Activated CD8-positive, alpha-beta memory T cell treated with anti-CD3 and anti-CD28 coated beads, Interleukin-2, amount 50 U/mL, for 4 hours (primary cell): ENCODE measurements around the gene OR2B6.
"Not testable (repeated sequence)": the region's sequence is repeated elsewhere in the genome, so short reads cannot be mapped to it uniquely, and the experiment has no call there.

Source experiments
- DNase-seq: peaks from one replicate; pipeline ENCODE4 v3.0.0-alpha.2; 2020

OR2B6 gene

DNA sequence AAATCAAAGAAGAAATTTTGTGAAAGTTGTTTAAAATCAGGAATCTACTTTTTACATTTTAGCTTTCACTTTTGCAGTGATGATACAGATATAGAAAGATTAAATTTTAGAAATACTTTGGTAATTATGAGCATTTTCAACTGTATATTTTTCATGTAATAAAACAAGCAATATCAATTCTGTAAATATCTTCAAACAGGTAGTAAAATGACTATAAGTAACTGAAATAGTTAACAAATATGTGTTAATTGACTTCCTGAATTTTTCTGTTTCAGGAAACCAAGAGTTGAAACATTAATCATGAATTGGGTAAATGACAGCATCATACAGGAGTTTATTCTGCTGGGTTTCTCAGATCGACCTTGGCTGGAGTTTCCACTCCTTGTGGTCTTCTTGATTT is at the start of gene OR2B6:
Gene OR2B6 (plus strand): TSS at position 301 of the 400 bp plus-strand sequence. CDS start 0 bp downstream, at position 301.
- no peak for DNase-seq

DNA sequence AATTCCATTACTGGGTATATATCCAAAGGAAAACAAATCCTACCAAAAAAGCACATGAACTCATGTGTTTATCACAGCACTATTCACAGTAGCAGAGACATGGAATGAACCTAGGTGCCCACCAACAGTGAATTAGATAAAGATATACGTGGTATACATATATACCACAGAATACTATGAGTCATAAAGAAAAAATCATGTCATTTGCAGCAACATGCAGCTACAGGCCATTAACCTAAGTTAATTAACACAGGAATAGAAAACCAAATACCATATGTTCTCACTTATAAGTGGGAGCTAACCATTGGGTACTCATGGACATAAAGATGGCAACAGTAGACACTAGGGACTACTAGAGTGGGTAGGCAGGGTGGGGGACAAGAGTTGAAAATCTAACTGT is 49.0 kb upstream of the OR2B6 start:
- DNase-seq, result no peak

DNA sequence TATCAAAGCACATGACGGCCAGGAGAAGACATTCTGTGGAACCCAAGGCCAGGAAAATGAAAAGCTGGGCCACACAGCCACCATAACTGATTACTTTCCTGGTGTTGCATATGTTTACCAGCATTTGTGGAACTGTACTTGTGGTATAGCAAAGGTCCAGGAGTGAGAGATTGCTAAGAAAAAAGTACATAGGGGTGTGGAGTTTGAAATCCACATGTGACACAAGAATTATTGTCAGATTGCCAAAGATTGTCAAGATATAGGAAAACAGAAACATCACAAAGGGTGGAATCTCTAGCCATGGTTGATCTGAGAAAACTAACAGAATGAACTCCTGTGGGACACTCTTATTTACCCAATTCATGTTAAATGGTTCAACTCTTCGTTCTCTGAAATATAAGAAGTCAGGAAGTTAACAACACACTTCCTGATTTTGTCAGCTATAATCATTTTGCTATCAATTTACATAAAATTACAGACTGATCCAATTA is 45.0 kb upstream of the OR2B6 start, which contains the start of gene OR2B2:
Gene OR2B2 (minus strand): TSS at position 441 of the 491 bp plus-strand sequence. CDS start 77 bp downstream, at position 364.
- DNase-seq, result no peak

- DNase-seq, result no peak
Measured at GRCh38 chr6:27922949-27923348, 34.1 kb upstream of the OR2B6 start.

DNA sequence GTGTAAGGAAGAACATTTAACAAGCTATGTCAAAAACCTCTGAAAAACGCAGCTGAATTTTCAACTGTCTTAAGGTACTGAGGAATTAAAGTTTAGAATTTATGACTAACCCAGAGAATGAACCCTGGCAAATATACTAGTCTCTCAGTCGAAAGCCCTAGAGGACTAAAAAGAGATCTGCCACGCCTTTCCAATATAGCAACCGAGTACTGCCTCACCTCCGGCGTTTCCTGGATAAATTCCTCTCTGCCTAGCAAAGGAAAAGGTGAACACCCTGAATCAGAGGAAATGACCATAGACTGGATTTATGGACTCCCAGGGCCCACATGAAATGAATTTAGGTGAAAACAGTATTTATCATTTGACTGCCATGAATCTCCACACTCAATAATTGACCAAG is 32.9 kb upstream of the OR2B6 start:
- no peak for DNase-seq

- not testable (repeated sequence) for DNase-seq
Measured at GRCh38 chr6:27928041-27928440, 29.0 kb upstream of the OR2B6 start.

DNA sequence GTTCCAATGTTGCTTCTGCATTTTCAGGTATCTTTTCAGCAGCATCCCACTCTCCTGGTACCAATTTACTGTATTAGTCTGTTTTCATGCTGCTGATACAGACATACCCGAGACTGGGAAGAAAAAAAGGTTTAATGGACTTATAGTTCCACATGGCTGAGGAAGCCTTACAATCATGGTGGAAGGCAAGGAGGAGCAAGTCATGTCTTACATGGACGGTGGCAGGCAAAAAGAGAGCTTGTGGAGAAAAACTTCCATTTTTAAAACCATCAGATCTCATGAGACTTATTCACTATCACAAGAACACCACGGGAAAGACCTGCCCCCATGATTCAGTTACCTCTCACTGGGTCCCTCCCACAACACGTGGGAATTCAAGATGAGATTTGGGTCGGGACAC is 27.1 kb upstream of the OR2B6 start:
- DNase-seq, result not testable (repeated sequence)

DNA sequence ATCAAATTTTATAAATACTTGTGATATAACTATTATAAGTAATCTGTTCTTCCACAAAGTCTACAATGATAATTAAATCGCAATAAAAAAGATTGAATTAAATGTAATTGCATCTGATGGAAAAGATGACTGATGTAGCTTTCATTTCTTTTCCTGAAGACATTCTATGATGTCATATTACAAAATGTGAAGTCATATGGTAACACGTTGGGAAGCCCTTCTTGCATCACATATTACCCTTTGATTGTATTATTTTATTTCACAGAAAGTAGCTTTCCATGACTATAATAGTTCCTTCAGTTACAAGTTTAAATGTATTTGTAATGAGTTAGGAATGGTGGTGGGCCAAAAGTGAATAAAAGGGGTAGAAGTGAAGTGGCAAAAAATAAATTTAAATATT is 25.8 kb upstream of the OR2B6 start:
- no peak for DNase-seq

- no peak for DNase-seq
Measured at GRCh38 chr6:27940766-27941165, 16.3 kb upstream of the OR2B6 start.

GRCh38 chr6:27943072-27943471 is 14.0 kb upstream of the OR2B6 start:
- DNase-seq, result not testable (repeated sequence)

GRCh38 chr6:27948237-27948636 is 8.8 kb upstream of the OR2B6 start:
- no peak for DNase-seq

- DNase-seq, result no peak
Measured at GRCh38 chr6:27951040-27951439, 6.0 kb upstream of the OR2B6 start.

GRCh38 chr6:27957516-27957915 is 475 bp downstream of the OR2B6 start:
- no peak for DNase-seq

- no peak for DNase-seq
Measured at GRCh38 chr6:27962506-27962905, 5.5 kb downstream of the OR2B6 start.

DNA sequence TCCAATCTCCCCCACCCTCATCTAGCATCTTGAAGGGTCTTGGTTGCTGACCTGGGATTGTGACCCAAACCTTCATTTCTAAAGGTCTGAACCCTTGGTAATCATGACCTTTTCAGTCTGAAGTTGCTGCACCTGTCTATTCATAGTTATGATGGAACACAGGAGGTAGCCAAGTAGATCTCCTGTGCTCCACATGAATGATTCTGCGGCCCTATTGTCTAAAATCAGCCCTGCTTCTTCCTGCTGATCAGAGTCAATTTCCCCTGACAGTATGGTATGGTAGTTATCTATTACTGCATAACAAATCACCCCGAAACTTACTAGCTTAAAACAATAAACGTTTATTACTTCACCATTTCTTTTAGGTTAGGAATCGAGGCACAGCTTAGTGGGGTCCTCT is 9.0 kb downstream of the OR2B6 start:
- DNase-seq, result no peak

DNA sequence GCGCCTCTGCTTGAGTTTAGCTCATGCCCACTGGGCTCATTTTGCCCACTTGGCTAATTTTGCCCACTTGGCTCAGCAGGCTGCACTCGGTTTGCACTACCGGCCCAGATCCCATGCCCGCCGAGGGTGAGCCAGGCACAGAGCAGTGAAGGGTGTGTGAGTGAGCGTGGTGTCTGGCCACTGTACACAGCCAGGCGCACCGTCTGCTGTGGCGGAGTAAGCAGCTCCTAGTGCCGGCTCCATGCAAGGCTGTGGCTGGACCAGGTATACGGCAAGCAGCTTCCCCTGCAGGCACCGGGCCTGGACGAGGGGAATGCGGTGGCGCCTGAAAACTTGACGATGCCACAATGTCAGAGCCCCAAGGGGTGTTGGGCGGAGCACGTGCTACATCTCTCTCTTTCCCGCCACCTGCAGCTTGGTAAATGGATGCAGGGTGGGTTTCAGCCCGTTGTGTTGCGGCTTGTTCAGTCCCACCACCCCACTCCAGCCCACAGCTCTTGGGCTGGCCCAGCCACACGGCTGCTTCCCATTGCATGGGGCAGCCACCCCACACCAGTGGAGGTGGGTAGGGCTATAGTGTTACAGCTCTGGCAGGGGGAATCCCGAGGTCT is 9.9 kb downstream of the OR2B6 start:
- DNase-seq, result no peak

- DNase-seq, result no peak
Measured at GRCh38 chr6:27970444-27970843, 13.4 kb downstream of the OR2B6 start.

DNA sequence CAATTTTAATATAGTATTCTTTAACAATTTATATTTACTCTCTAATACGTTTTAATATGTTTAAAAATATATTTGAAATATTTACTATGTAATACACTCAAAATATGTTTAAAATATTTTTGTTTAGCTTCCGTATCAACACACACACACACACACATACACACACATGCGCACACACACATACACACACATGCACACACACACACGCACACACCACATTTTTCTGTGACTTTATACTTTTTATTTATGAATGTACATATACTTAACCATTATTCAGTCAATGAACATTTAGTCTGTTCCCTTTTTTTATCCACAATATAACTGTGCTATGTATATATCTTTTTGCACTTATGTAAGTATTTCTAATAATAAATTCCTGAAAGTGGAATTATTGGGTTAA is 15.7 kb downstream of the OR2B6 start:
- DNase-seq, result no peak

DNA sequence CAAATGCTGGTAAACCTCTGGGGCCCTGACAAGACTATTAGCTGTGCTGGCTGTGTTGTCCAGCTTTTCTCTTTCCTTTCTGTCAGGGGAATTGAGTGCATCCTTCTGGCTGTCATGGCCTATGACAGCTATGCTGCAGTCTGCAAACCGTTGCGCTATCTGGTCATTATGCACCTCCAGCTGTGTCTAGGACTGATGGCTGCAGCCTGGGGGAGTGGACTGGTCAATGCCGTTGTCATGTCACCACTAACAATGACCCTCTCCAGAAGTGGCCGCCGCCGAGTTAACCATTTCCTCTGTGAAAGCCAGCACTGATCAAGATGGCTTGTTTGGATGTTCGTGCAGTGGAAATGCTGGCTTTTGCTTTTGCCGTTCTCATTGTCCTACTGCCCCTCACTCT is 20.3 kb downstream of the OR2B6 start:
- DNase-seq, result no peak

DNA sequence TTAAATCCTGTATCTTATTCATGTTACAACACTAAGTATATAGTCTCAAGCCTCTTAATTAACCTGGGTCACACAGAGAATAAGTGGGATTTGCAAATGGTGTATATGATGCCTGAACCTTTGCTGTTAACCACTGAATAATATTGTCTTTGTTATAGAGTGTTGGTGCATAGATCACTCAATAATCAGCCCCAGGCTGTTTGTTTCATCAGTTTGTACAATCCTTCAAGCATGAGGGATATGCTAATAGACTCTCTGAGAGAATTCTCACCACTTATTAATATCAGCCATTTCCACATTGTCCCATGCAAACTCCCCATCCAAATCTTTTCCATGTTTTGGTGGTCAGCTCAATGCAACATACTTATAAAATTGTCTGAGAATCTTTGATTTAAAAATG is 21.7 kb downstream of the OR2B6 start:
- no peak for DNase-seq

GRCh38 chr6:27980111-27980510 is 23.1 kb downstream of the OR2B6 start:
- no peak for DNase-seq

GRCh38 chr6:27986928-27987725 is 30.1 kb downstream of the OR2B6 start:
- DNase-seq, result no peak

DNA sequence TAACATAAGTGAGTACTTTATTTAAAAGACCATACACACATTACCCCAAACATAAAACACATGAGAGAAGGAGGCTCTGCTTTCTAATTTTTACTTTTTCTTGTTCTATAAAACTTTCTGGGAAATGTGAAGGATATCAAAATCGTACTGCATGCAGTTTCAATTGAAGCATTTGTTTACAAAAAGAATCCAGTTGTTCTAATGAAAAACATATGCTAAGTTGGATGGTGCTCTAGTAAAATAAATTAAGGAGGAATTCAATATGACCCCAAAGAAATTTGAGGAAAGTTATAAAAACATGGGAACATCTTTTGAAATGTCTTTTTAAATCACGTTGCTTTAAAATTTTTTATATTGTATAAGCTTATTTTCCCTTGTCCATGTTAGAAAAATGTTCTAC is 37.6 kb downstream of the OR2B6 start:
- no peak for DNase-seq

- DNase-seq, result no peak
Measured at GRCh38 chr6:28000351-28001045, 43.5 kb downstream of the OR2B6 start.
